HepG2 (cell line): Measurements from ENCODE around the gene MYH10. TPM values are rescaled to one million over a fixed set of nuclear protein-coding genes. Genes with fewer than 3 reads are reported as not detected.

Experiments used
- BHLHE40 ChIP-seq: IDR thresholded peaks from 2 replicates; pipeline ENCODE4 v1.6.1; 2011; ENCODE audit warnings: low read length, improper control_type of control experiment
- JUND ChIP-seq: sonication (generic); formaldehyde crosslinking; IDR thresholded peaks from 2 replicates; pipeline ENCODE4 v1.8.0; 2022; ENCODE audit warnings: mild to moderate bottlenecking, missing genetic modification reagents
- KDM1A ChIP-seq: IDR thresholded peaks from 2 replicates; pipeline ENCODE4 v1.6.1; 2016; ENCODE audit warnings: missing compliant biosample characterization
- KIAA2018 ChIP-seq: sonication (generic); formaldehyde crosslinking; IDR thresholded peaks from 2 replicates; pipeline ENCODE4 v1.5.0; 2020; ENCODE audit warnings: mild to moderate bottlenecking, missing genetic modification reagents, borderline replicate concordance
- KLF13 ChIP-seq: sonication (generic); formaldehyde crosslinking; IDR thresholded peaks from 2 replicates; pipeline ENCODE4 v1.4.0; 2020; ENCODE audit warnings: mild to moderate bottlenecking, missing genetic modification reagents
- KLF15 ChIP-seq: sonication (generic); formaldehyde crosslinking; IDR thresholded peaks from 2 replicates; pipeline ENCODE4 v1.8.1; 2023; ENCODE audit warnings: borderline replicate concordance, mild to moderate bottlenecking, inconsistent platforms, missing genetic modification reagents, mixed read lengths
- KMT2A ChIP-seq: sonication (generic); formaldehyde crosslinking; IDR thresholded peaks from 2 replicates; pipeline ENCODE4 v1.4.0; 2020; ENCODE audit warnings: missing genetic modification reagents
- MIER3 ChIP-seq: IDR thresholded peaks from 2 replicates; pipeline ENCODE4 v1.6.1; 2016; ENCODE audit warnings: missing compliant biosample characterization, borderline replicate concordance
- NFE2L2 ChIP-seq: fragments of 150-350 bp; IDR thresholded peaks from 2 replicates; pipeline ENCODE4 v1.6.1; 2014; ENCODE audit warnings: low read length
- NR0B2 ChIP-seq: sonication (generic); formaldehyde crosslinking; IDR thresholded peaks from 2 replicates; pipeline ENCODE4 v1.4.0; 2020; ENCODE audit warnings: mild to moderate bottlenecking, missing genetic modification reagents
- RBAK ChIP-seq: sonication (generic); formaldehyde crosslinking; IDR thresholded peaks from 2 replicates; pipeline ENCODE4 v1.5.1; 2020; ENCODE audit warnings: mild to moderate bottlenecking, missing genetic modification reagents
- SNAI1 ChIP-seq: sonication (generic); formaldehyde crosslinking; IDR thresholded peaks from 2 replicates; pipeline ENCODE4 v1.5.0; 2020; ENCODE audit warnings: mild to moderate bottlenecking, missing genetic modification reagents, borderline replicate concordance
- SNAPC2 ChIP-seq: sonication (generic); formaldehyde crosslinking; IDR thresholded peaks from 2 replicates; pipeline ENCODE4 v1.8.1; 2022; ENCODE audit warnings: mild to moderate bottlenecking, missing genetic modification reagents
- ZC3H13 ChIP-seq: sonication (generic); formaldehyde crosslinking; IDR thresholded peaks from 2 replicates; pipeline ENCODE4 v1.8.1; 2023; ENCODE audit warnings: mild to moderate bottlenecking, missing genetic modification reagents, moderate library complexity
- ZNF12 ChIP-seq: sonication (generic); formaldehyde crosslinking; IDR thresholded peaks from 2 replicates; pipeline ENCODE4 v1.5.0; 2020; ENCODE audit warnings: missing genetic modification reagents
- ZNF660 ChIP-seq: sonication (generic); formaldehyde crosslinking; IDR thresholded peaks from 2 replicates; pipeline ENCODE4 v1.5.1; 2020; ENCODE audit warnings: mild to moderate bottlenecking, low read depth, missing genetic modification reagents, borderline replicate concordance
- ZNF841 ChIP-seq: sonication (generic); formaldehyde crosslinking; IDR thresholded peaks from 2 replicates; pipeline ENCODE4 v1.8.1; 2023; ENCODE audit warnings: missing genetic modification reagents, borderline replicate concordance
- ZSCAN21 ChIP-seq: sonication (generic); formaldehyde crosslinking; IDR thresholded peaks from 2 replicates; pipeline ENCODE4 v1.8.0; 2022; ENCODE audit warnings: mild to moderate bottlenecking, missing genetic modification reagents, moderate library complexity, borderline replicate concordance
- polyA plus RNA-seq, 8 experiments: library from polyadenylated mRNA; depleted of rRNA in 3 of 8; stranded (reverse) in 7 of 8; unstranded in 1 of 8; fragments of >200 nt; fragmentation: Illumina TruSeq in 4 of 8; extraction: Trizol in 4 of 8; gene quantifications; 2 replicates each; pipeline versions ENCODE4 v1.2.1 to v1.2.3, GENCODE V29; 2011 to 2016; ENCODE audit warnings: low read depth in 4 of 8, missing spikeins in 1 of 8, mixed read lengths in 1 of 8; ENCODE audit not compliant: insufficient read depth in 1 of 8
- total RNA-seq, 5 experiments: library from RNA; depleted of rRNA; stranded (reverse); fragments of >200 nt; fragmentation: Illumina TruSeq; extraction: Trizol; gene quantifications; 2 replicates each; pipeline ENCODE4 v1.2.3, GENCODE V29; 2016; ENCODE audit warnings: low read depth in 1 of 5

The MYH10 gene
- total and polyA plus RNA-seq, 2 of the 13 experiments (the other 11 are each of a cell fraction or from before 2014, with no cell fraction given), result 43.4 to 68.6 TPM

GRCh38 chr17:8435245-8436168 lies 195.0 kb downstream of the MYH10 start, which contains the start of gene NDEL1 (continued):
- TF ChIP-seq KIAA2018 (CRISPR knock-in tag) (no peak), SNAPC2 (CRISPR knock-in tag) (no peak; the same call in 1 of the 2 replicates), KLF15 (CRISPR knock-in tag) (peak; percentile 40; the same call in 1 of the 2 replicates), ZSCAN21 (CRISPR knock-in tag) (peak; percentile 56; the same call in 1 of the 2 replicates), NR0B2 (CRISPR knock-in tag) (peak; percentile 37; the same call in 1 of the 2 replicates), KDM1A (CRISPR knock-in tag) (no peak), JUND (CRISPR knock-in tag) (no peak), MIER3 (CRISPR knock-in tag) (no peak; the same call in 1 of the 2 replicates), KLF13 (CRISPR knock-in tag) (no peak), BHLHE40 (no peak), RBAK (no peak), NFE2L2 (no peak), ZNF12 (CRISPR knock-in tag) (no peak), ZC3H13 (CRISPR knock-in tag) (peak; percentile 66; the same call in 1 of the 2 replicates), SNAI1 (CRISPR knock-in tag) (no peak), ZNF660 (no peak), KMT2A (CRISPR knock-in tag) (peak; percentile 85), ZNF841 (CRISPR knock-in tag) (no peak)
